ENCODE results near the gene PIN1. TPM values are rescaled to one million over a fixed set of nuclear protein-coding genes. Genes with fewer than 3 reads are reported as not detected.

Gene PIN1
- total RNA-seq, 3 donors from 2014 or later (not counting 1 experiment from before 2014, with no cell fraction given): 68.3 to 82.6 (median 74.8) TPM

- WGBS (ENCODE audit: insufficient coverage): under 1% methylated on average over 42 of the region's 50 CpGs
- H3K27ac Mint-ChIP-seq: peak overlapping the region; percentile 90 to 99
- no peaks in the 10 kb centered on the region for H3K27me3 ChIP-seq (ENCODE audit: control insufficient read depth, insufficient read depth, low read length)
- H3K36me3 ChIP-seq (ENCODE audit: control insufficient read depth, insufficient read depth, low read length): no peaks in the 10 kb centered on the region
- intact Hi-C loops (cut with micrococcal nuclease): loop anchor here (1.0 to 10.0 kb wide), 2 partner anchors 28 to 357 kb away; partner anchors contain the start of genes FBXL12 and ZNF266
- DNase-seq (peak; percentile 86 to 97), ATAC-seq (peak; percentile 58 to 80 (median 63))
- H3K27ac ChIP-seq (ENCODE audit: low read length): peak overlapping the region; percentile 95
- H3K36me3 Mint-ChIP-seq: no peaks in the 10 kb centered on the region
- H3K9me3 ChIP-seq (ENCODE audit: control insufficient read depth, insufficient read depth, low read length): no peaks in the 10 kb centered on the region
- H3K27me3 Mint-ChIP-seq (ENCODE audit: low read depth in 2 of 2): no peaks in the 10 kb centered on the region
- H3K4me1 Mint-ChIP-seq: peaks cover 20 to 34% of the 10 kb centered on the region in 2 donors
- peaks cover 19% of the 10 kb centered on the region for H3K4me1 ChIP-seq (ENCODE audit: control insufficient read depth, insufficient read depth, low read length)
- H3K4me3 ChIP-seq (ENCODE audit: low read length): peak overlapping the region; percentile 67
- peak overlapping the region; percentile 95 for H3K4me3 Mint-ChIP-seq
- no peaks in the 10 kb centered on the region for H3K9me3 Mint-ChIP-seq
- TF ChIP-seq CTCF (IDR thresholded peaks at IDR 0.05): no peak
Observed at GRCh38 chr19:9791552-9792205, 43.4 kb upstream of the PIN1 start.

- peak overlapping the region; percentile 71 for H3K4me3 ChIP-seq (ENCODE audit: low read length)
- no peaks in the 10 kb centered on the region for H3K36me3 Mint-ChIP-seq
- under 1% methylated on average over 63 of the region's 70 CpGs for WGBS (ENCODE audit: insufficient coverage)
Observed at GRCh38 chr19:9792206-9793070, 42.7 kb upstream of the PIN1 start.

GRCh38 chr19:9793071-9793591, 42.0 kb upstream of the PIN1 start:
- Mint-ChIP-seq H3K9me3 (no peaks in the 10 kb centered on the region), H3K36me3 (no peaks in the 10 kb centered on the region), H3K4me3 (peak overlapping the region; percentile 95), H3K4me1 (peaks cover 20 to 32% of the 10 kb centered on the region in 2 donors), H3K27ac (peak overlapping the region; percentile 90 to 99), H3K27me3 (ENCODE audit: low read depth in 2 of 2) (no peaks in the 10 kb centered on the region)
- ATAC-seq (peak in 2 of 3 donors; percentile 9 to 23), DNase-seq (peak in 1 of 2 donors; percentile 83)
- no peak for TF ChIP-seq CTCF (IDR thresholded peaks at IDR 0.05)
- intact Hi-C loops (cut with micrococcal nuclease): loop anchor here (10.0 kb wide), 1 partner anchor 358 kb away; the partner anchor contains the start of gene ZNF266
- Histone ChIP-seq H3K9me3 (ENCODE audit: control insufficient read depth, insufficient read depth, low read length) (no peaks in the 10 kb centered on the region), H3K4me1 (ENCODE audit: control insufficient read depth, insufficient read depth, low read length) (peaks cover 15% of the 10 kb centered on the region), H3K4me3 (ENCODE audit: low read length) (peak overlapping the region; percentile 71), H3K27me3 (ENCODE audit: control insufficient read depth, insufficient read depth, low read length) (no peaks in the 10 kb centered on the region), H3K27ac (ENCODE audit: low read length) (peak overlapping the region; percentile 87), H3K36me3 (ENCODE audit: control insufficient read depth, insufficient read depth, low read length) (no peaks in the 10 kb centered on the region)
- 18% methylated on average over 36 of the region's 36 CpGs for WGBS (ENCODE audit: insufficient coverage)

More at GRCh38 chr19:9792206-9793070, 42.7 kb upstream of the PIN1 start:
- no peak for TF ChIP-seq CTCF (IDR thresholded peaks at IDR 0.05)
- intact Hi-C loops (cut with micrococcal nuclease): loop anchor here (1.0 to 10.0 kb wide), 2 partner anchors 27 to 358 kb away; partner anchors contain the start of genes FBXL12 and ZNF266
- Mint-ChIP-seq H3K9me3 (no peaks in the 10 kb centered on the region), H3K27me3 (ENCODE audit: low read depth in 2 of 2) (no peaks in the 10 kb centered on the region), H3K4me1 (peaks cover 20 to 32% of the 10 kb centered on the region in 2 donors), H3K27ac (peak overlapping the region; percentile 90 to 99), H3K4me3 (peak overlapping the region; percentile 95)
- Histone ChIP-seq H3K27ac (ENCODE audit: low read length) (peak overlapping the region; percentile 95), H3K4me1 (ENCODE audit: control insufficient read depth, insufficient read depth, low read length) (peaks cover 15% of the 10 kb centered on the region), H3K9me3 (ENCODE audit: control insufficient read depth, insufficient read depth, low read length) (no peaks in the 10 kb centered on the region), H3K27me3 (ENCODE audit: control insufficient read depth, insufficient read depth, low read length) (no peaks in the 10 kb centered on the region), H3K36me3 (ENCODE audit: control insufficient read depth, insufficient read depth, low read length) (no peaks in the 10 kb centered on the region)
- peak; percentile 82 to 97 for DNase-seq
- peak; percentile 62 to 80 (median 66) for ATAC-seq

Measured in natural killer cell (primary cell).